Measurements from ENCODE around the gene CABLES1.

- TF ChIP-seq, protein P1, sequence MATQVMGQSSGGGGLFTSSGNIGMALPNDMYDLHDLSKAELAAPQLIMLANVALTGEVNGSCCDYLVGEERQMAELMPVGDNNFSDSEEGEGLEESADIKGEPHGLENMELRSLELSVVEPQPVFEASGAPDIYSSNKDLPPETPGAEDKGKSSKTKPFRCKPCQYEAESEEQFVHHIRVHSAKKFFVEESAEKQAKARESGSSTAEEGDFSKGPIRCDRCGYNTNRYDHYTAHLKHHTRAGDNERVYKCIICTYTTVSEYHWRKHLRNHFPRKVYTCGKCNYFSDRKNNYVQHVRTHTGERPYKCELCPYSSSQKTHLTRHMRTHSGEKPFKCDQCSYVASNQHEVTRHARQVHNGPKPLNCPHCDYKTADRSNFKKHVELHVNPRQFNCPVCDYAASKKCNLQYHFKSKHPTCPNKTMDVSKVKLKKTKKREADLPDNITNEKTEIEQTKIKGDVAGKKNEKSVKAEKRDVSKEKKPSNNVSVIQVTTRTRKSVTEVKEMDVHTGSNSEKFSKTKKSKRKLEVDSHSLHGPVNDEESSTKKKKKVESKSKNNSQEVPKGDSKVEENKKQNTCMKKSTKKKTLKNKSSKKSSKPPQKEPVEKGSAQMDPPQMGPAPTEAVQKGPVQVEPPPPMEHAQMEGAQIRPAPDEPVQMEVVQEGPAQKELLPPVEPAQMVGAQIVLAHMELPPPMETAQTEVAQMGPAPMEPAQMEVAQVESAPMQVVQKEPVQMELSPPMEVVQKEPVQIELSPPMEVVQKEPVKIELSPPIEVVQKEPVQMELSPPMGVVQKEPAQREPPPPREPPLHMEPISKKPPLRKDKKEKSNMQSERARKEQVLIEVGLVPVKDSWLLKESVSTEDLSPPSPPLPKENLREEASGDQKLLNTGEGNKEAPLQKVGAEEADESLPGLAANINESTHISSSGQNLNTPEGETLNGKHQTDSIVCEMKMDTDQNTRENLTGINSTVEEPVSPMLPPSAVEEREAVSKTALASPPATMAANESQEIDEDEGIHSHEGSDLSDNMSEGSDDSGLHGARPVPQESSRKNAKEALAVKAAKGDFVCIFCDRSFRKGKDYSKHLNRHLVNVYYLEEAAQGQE (IDR thresholded peaks at IDR 0.05), result no peak
- TF ChIP-seq CHD2 (IDR thresholded peaks at IDR 0.05; ENCODE audit: low read length, partially characterized antibody) (no peak), EP300 (IDR thresholded peaks at IDR 0.05) (no peak), JUN (IDR thresholded peaks at IDR 0.05) (no peak), NR3C1 (IDR thresholded peaks at IDR 0.05) (no peak)
- TF ChIP-seq, protein P2, sequence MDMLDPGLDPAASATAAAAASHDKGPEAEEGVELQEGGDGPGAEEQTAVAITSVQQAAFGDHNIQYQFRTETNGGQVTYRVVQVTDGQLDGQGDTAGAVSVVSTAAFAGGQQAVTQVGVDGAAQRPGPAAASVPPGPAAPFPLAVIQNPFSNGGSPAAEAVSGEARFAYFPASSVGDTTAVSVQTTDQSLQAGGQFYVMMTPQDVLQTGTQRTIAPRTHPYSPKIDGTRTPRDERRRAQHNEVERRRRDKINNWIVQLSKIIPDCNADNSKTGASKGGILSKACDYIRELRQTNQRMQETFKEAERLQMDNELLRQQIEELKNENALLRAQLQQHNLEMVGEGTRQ (IDR thresholded peaks at IDR 0.05), result no peak
Observed at GRCh38 chr18:23301972-23302371, 166.7 kb downstream of the CABLES1 start.
